Astrocyte of the spinal cord (primary cell): ENCODE measurements around the gene PLA2R1.
A peak's percentile ranks its signal among the peaks of the same experiment; 100 is the strongest.

Experiments used
- DNase-seq: peaks from one replicate; pipeline ENCODE4 v3.0.0; 2011; ENCODE audit warnings: low read depth, low spot score
- H3K4me3 ChIP-seq: 2 replicates; pipeline ENCODE4 v1.5.1; 2011; ENCODE audit warnings: low read depth, mild to moderate bottlenecking, low read length, moderate library complexity
- in situ Hi-C: cut with HindIII; loops from 2 replicates; pipeline ENCODE4 v1.10.0; 2017; ENCODE audit warnings: low sequenced_read_pairs
- TF ChIP-seq, protein P1 (sequence below): IDR thresholded peaks from 2 replicates; pipeline ENCODE4 v1.5.1; 2012; ENCODE audit warnings: low read depth, mild to moderate bottlenecking, low read length, inconsistent platforms

Gene PLA2R1

GRCh38 chr2:159882130-159882745, 180.2 kb downstream of the PLA2R1 start:
- H3K4me3 ChIP-seq, result no peak overlapping the region
- in situ Hi-C loops, result no loop called here
- TF ChIP-seq, protein P1, sequence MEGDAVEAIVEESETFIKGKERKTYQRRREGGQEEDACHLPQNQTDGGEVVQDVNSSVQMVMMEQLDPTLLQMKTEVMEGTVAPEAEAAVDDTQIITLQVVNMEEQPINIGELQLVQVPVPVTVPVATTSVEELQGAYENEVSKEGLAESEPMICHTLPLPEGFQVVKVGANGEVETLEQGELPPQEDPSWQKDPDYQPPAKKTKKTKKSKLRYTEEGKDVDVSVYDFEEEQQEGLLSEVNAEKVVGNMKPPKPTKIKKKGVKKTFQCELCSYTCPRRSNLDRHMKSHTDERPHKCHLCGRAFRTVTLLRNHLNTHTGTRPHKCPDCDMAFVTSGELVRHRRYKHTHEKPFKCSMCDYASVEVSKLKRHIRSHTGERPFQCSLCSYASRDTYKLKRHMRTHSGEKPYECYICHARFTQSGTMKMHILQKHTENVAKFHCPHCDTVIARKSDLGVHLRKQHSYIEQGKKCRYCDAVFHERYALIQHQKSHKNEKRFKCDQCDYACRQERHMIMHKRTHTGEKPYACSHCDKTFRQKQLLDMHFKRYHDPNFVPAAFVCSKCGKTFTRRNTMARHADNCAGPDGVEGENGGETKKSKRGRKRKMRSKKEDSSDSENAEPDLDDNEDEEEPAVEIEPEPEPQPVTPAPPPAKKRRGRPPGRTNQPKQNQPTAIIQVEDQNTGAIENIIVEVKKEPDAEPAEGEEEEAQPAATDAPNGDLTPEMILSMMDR, result no peak

More at GRCh38 chr2:159882130-159882745, 180.2 kb downstream of the PLA2R1 start:
- DNase-seq, result peak; percentile 58
